ENCODE measurements around the gene DCTPP1. TPM values are rescaled to one million over a fixed set of nuclear protein-coding genes. Genes with fewer than 3 reads are reported as not detected.

Gene DCTPP1
- total and polyA plus RNA-seq, 2 of the 13 experiments (the other 11 are each of a cell fraction or from before 2014, with no cell fraction given), result 54.8 to 74.4 TPM

GRCh38 chr16:30407102-30407803 is 22.6 kb downstream of the DCTPP1 start, which contains the start of gene ZNF771 (continued):
- TF ChIP-seq ZBTB40 (IDR thresholded peaks at IDR 0.05), result no peak
- peak; percentile 90 for TF ChIP-seq ZBTB40 (CRISPR knock-in tag; IDR thresholded peaks at IDR 0.05)
- TF ChIP-seq NPAS2 (CRISPR knock-in tag; IDR thresholded peaks at IDR 0.05; ENCODE audit: borderline replicate concordance), result no peak
- peak; percentile 88 for TF ChIP-seq ZFP91 (CRISPR knock-in tag; IDR thresholded peaks at IDR 0.05; ENCODE audit: borderline replicate concordance)
- no peak for TF ChIP-seq ZUFSP (CRISPR knock-in tag; IDR thresholded peaks at IDR 0.05; ENCODE audit: borderline replicate concordance)
- TF ChIP-seq KLF15 (CRISPR knock-in tag; IDR thresholded peaks at IDR 0.05; ENCODE audit: borderline replicate concordance), result peak; percentile 96
- TF ChIP-seq ZNF414 (CRISPR knock-in tag; IDR thresholded peaks at IDR 0.05), result peak; percentile 84; the same call in 1 of the 2 replicates
- peak; percentile 53; the same call in 1 of the 2 replicates for TF ChIP-seq ARNT2 (CRISPR knock-in tag; IDR thresholded peaks at IDR 0.05; ENCODE audit: low read depth)
- TF ChIP-seq NR2C2 (CRISPR knock-in tag; IDR thresholded peaks at IDR 0.05; ENCODE audit: borderline replicate concordance), result peak; percentile 56; the same call in 1 of the 2 replicates
- peak; percentile 97 for TF ChIP-seq YEATS4 (CRISPR knock-in tag; IDR thresholded peaks at IDR 0.05; ENCODE audit: borderline replicate concordance)
- 0 out of 2 replicates have a peak, but pooled peaks have one; percentile 33 for TF ChIP-seq STAG1 (CRISPR knock-in tag; IDR thresholded peaks at IDR 0.05)
- peak; percentile 65; the same call in 1 of the 2 replicates for TF ChIP-seq NFE2 (CRISPR knock-in tag; IDR thresholded peaks at IDR 0.05)

All from HepG2 (cell line).